ENCODE results near the gene GSTM5. TPM values are rescaled to one million over a fixed set of nuclear protein-coding genes. Genes with fewer than 3 reads are reported as not detected.
"Not testable (repeated sequence)": the region's sequence is repeated elsewhere in the genome, so short reads cannot be mapped to it uniquely, and the experiment has no call there.

The GSTM5 gene
- polyA plus RNA-seq, 1 donor: 19.8 TPM

DNA sequence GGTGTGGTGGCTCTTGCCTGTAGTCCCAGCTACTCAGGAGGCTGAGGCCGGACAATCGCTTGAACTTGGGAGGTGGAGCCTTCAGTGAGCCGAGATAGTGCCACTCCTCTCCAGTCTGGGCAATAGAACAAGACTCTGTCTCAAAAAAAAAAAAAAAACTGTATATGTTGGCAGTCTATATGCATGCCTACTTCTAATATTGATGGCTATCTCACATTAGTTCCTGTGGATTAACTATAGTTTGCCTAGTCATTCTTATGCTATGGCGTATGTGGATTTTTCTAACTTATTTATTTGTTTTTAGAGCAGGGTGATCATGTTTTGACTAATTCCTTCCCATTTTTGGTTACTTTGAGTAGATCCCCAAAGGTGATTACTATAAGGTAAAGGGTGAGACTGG lies 15.0 kb upstream of the GSTM5 start:
- no peak for DNase-seq

DNA sequence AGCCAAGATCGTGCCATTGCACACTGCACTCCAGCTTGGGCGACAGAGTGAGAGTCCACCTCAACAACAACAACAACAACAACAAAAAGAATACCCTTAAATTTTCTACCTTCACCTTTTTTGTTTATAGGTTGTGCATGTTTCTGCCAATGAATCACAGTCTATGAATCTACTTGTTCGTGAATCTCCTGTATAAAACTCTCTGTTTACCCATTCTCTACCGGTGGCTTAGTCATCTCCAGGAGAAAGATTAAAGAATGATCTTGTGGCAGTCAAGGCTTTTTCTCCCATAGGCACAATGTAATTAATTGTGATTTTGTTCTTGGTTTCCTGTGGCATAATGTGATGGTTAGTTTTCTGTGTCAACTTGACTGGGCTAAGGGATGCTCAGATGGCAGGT lies 14.2 kb upstream of the GSTM5 start:
- not testable (repeated sequence) for DNase-seq

- DNase-seq: not testable (repeated sequence)
These were observed 9.1 kb upstream of the GSTM5 start for GRCh38 chr1:109702940-109703339.

DNA sequence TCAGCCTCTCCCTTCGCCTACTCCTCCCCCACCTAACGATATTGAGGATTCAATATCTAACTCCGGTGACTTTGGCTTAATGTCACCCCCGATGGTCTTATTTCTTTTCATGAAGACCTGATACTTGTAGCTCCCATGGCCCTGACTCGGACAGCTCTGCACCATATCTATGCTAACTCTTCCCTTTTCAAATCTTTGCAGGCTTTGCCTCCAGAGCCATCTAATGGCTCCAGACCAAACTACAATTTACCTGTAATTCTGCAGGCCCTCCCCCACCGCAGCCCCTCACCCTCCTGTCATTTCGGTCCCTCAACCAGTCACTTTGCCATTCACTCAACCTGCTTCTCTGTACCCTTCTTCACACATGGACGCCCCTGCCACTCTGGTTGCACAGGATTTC lies 7.9 kb upstream of the GSTM5 start:
- DNase-seq: no peak

DNA sequence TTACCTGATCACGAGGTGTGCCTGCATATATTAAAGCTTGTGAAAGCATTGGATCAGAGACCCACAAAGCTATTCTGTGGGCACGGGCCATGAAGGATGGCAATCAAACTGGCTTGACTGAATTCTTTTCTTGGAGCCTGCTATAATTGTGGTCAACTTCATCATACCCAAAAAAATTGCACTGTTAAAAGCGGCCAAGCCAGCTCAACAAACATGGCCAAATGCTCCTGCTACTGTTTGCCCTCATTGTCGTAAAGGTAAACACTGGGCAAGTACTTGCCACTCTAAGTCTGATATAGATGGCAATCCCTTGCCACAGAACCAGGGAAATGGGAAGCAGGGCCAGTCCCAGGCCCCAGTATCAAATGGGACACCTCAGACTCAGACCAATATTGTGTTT lies 6.6 kb upstream of the GSTM5 start:
- no peak for DNase-seq

DNA sequence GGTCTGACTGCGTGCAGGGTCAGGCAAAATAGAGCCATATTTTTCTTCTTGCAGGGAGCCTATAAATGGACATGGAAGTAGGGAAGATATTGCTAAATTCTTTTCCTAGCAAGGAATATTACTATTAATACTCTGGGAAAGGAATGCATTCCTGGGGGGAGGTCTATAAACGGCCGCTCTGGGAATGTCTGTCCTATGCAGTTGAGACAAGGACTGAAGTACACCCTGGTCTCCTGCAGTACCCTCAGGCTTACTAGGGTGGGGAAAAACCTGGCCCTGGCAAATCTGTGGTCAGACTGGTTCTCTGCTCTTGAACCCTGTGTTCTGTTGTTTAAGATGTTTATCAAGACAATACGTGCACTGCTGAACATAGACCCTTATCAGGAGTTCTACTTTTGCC lies 3.1 kb upstream of the GSTM5 start:
- not testable (repeated sequence) for DNase-seq

DNA sequence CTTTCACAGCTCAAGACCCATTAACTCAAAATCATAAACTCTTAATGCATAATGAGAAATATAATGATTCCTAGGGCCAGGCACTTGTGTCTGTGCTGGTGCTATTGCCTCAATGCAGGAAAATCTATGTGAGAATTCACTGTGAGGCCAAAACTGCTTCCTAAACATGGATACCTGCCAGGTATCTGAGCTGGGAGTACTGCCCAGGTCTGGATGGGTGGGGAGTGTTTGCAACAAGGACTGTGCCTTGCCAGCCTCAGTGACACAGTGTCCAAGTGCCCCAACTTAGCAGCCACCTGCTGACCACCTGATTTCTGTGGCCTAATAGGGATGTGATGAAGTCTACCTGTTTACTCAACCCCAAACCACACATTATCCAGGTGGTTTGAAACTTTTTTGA lies 2.2 kb upstream of the GSTM5 start:
- DNase-seq: not testable (repeated sequence)

DNA sequence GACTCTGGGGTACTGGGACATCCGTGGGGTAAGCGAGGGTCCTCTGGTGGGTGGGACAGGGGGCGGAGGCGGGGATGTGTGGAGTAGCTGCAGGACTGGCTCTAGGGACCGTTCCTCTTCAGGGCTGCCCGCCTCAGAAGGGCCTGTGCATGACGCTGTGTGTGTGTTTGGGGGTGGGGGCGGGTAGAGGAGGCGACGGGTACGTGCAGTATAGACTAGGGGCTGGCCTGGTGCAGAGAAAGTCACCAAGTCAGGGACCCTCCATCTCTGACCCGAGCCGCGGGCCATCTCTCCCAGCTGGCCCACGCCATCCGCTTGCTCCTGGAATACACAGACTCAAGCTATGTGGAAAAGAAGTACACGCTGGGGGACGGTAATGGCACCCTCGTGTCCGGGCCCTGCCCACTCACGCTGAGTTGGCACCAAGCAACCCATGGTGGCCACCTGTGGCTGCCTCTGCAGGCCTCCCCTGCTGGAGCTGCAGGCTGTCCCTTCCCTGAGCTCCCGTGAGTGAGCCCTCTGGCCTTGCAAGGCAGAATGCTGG lies 342 bp downstream of the GSTM5 start:
- no peak for DNase-seq

- DNase-seq: no peak
These were observed 1.6 kb downstream of the GSTM5 start for GRCh38 chr1:109713636-109714035.

DNA sequence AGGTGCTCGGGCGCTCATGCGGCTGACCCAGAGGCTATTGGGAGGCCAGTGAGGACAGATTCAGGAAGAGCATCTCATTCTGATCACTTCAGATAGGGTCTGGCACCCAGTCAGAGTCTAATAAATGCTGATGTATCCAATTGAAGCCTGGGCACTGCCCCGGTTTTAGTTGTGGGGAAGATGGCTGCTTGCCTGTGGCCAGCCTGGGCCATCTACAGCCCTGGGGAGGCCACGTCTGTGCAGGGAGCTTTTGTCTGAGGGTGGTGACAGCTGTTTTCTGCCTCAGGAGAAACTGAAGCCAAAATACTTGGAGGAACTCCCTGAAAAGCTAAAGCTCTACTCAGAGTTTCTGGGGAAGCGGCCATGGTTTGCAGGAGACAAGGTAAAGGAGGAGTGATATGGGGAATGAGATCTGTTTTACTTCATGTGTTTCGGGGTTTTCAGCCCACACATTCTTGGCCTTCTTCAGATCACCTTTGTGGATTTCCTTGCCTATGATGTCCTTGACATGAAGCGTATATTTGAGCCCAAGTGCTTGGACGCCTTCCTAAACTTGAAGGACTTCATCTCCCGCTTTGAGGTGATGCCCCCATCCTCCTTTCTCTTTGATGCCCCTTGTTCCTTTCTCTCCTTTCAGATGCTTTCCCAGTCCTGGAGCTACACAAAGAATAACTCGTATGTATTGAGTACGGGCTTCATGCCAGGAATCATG lies 2.8 kb downstream of the GSTM5 start:
- DNase-seq: no peak

GRCh38 chr1:109716121-109716520 lies 4.1 kb downstream of the GSTM5 start:
- DNase-seq: no peak

DNA sequence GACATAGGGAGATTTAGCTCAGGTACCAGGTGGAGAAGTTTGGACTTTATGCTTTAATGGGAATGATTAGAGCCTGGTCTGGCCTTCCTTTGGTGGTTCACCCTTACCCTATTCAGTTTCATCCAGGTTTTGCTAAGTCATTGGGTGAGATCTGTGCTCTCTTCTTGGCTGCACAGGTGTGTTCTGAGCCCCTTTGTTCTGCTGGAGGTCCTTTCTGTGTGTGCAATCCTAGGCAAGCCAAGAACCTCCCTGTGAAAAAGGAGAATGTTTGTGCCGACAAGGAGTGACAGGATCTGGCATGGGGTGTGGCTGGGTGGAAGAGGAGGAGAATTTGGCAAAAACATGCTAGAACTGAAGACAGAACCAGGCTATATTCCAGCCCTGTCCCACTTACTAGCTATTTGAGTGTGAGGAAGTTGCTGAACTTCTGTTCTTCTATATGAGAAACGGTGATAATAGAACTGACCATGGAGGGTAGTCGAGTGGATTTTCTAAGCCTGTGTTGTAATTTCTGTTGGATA lies 4.6 kb downstream of the GSTM5 start:
- DNase-seq: no peak

- no peak for DNase-seq
These were observed 5.7 kb downstream of the GSTM5 start for GRCh38 chr1:109717729-109718128.

DNA sequence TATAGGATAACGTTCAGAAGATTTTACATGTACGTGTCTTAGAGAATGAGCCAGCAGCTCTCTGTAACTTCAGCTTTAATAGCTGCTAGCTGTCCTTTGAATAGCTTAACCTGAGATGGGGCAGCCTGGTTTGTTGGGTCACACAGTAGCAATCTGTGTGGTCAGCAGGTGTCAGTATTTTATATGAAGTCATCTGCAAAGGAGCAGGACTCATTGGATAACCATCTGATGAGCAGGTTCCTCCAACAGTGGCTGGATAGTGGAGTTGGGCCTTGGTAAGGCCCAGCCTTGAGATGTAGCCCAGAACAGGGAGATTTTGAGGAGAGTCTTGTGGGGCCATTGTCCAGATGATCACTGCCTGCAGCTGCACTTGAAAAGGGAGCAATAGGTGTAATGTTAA lies 6.4 kb downstream of the GSTM5 start:
- DNase-seq: no peak

DNA sequence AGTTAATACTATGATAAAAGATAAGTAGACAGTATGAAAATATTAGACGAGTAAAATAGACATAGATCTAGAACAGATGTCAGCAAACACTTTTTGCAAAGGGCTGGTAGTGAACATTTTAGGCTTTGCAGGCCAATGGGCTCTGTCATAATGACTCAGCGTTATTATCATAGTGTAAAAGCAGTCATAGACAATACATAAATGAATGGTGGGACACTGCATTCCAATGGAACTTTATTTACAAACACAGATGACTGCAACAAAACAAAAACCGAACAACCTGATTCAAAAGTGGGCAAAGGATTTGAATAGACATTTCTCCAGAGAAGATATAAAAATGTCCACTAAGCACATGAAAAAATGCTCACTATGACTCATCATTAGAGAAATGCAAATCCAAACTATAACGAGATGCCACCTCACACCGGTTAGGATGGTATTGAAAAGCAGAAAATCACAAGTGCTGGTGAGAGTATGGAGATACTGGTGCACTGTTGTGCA lies 7.3 kb downstream of the GSTM5 start:
- no peak for DNase-seq

DNA sequence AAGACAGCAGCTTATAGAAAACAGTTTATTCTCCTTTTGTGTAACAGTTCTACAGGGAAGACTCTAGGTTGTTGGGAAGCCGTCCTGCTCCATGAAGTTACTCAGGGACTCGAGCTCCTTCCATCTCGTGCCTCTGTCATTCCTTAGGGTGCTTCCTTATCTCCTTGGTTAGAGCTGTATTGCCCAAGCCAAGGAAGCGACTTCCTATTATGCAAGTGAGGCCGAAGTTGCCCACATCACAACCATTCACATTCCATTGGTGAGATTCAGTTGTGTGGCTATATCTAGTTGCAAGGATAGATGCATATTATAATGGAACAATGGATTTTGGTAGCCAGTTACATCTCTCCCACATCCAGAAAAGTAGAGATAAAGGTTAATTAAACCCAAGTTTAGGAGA lies 9.0 kb downstream of the GSTM5 start:
- DNase-seq: no peak

DNA sequence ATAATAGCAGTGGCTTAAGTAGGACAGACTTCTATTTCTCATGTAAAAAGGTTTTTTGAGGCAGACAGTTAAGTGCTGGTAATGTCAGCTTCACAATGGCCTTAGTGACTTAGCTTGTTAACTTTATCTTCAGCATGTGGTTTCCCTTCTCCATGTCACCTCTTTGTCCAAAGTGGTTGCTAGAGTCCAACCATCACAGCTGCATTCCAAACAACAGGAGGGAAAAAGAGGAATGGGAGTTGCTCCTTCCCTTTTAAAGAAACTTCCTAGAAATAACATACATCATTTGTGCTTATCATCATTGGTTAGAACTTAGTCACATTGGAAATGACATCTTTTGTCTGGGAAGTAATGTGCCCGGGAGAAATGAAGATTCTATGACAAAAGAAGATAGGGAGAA lies 9.9 kb downstream of the GSTM5 start:
- no peak for DNase-seq

GRCh38 chr1:109722908-109723691 lies 11.0 kb downstream of the GSTM5 start:
- no peak for DNase-seq

DNA sequence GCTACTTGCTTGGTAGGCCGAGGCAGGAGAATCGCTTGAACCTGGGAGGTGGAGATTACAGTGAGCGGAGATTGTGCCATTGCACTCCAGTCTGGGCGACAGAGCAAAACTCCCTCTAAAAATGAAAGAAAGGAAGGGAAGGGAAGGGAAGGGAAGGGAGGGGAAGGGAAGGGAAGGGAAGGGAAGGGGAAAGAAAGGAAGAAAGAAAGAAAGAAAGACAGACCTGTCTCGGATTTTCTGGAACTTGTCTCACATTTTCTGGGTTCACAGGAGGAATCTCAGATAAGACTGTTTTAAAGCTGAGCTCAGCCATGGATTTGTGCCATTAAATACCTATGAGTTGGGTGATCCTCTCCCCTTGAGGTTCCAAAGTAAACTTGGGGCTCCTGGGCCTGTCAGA lies 12.9 kb downstream of the GSTM5 start:
- no peak for DNase-seq

DNA sequence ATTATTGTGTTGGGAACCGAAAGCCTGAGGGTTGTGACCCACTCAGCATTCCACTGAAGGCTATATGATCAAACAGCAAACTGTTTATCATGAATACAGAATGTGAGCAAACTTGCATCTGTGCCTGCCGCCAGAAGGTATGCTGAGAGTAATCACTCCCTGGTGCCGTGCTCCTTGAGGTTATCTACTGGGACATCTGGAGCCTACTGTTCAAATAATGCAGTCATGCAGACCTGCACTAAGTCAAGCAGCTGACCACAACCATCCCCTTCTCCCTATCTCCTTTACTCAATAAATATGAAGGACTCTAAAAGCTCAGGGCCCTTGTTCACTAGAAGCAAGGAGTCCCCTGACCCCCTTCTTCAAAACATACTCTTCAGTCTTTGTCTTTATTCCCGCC lies 13.5 kb downstream of the GSTM5 start:
- no peak for DNase-seq

GRCh38 chr1:109726007-109726406 lies 14.0 kb downstream of the GSTM5 start:
- no peak for DNase-seq

DNA sequence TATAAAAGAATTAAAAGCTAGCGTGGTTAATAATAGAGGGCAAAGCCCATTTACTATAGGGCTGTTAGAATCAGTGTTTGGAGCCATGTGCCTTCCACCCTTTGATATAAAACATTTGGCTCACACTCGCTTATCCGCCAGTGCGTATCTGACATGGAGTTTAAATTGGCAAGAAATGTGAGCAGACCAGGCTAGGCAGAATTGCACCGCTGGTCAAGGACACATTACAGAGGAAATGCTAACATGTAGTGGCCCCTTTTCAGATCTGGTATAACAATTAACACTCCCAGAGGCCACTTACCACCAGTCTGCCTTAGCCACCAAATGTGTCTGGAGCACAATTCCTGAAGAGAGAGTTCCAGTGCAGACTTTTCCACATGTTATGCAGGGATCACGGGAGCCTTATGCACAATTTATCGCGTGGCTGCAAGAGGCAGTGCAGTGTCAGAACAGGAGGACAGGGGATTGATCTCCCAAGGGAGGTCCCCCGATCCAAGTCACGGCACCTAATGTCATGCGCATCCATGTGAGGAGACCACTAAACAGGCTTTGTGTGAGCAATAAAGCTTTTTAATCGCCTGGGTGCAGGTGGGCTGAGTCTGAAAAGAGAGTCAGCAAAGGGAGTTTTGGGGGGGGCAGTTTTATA lies 14.8 kb downstream of the GSTM5 start:
- DNase-seq: no peak

- no peak for DNase-seq
These were observed 16.8 kb downstream of the GSTM5 start for GRCh38 chr1:109728870-109729269.

All from hindlimb muscle (tissue), 1 donor.